HepG2 (cell line): ENCODE data around the gene SLC2A2. TPM values are rescaled to one million over a fixed set of nuclear protein-coding genes. Genes with fewer than 3 reads are reported as not detected.

Source experiments
- ATAC-seq: fragments of 200-7000 bp; cut with Tn5 transposase; 3 replicates; pipeline ENCODE4 v1.9.1; 2020; ENCODE audit warnings: mild to moderate bottlenecking, moderate library complexity
- BruUV-seq: library from RNA; stranded (reverse); fragments of 400-500 nt; replicated peaks from 2 replicates; lab custom pipeline; 2021; lab: Mats Ljungman, UMichigan
- CTCF ChIA-PET: fragments of 300-600 bp; formaldehyde crosslinking; extraction: SDS; loops from one replicate; lab custom pipeline; 2021; ENCODE audit warnings: low total read pairs, inconsistent platforms, low intra/inter-chr PET ratio; lab: Yijun Ruan, JAX
- POLR2A ChIA-PET: fragments of 350-600 bp; sonication (Branson Sonifier 250); formaldehyde crosslinking; loops from one replicate; lab custom pipeline; 2020; ENCODE audit warnings: antibody characterized with exemption, inconsistent platforms; lab: Yijun Ruan, JAX
- DNase-seq: peaks from one replicate; pipeline ENCODE4 v3.0.0-alpha.2; 2015; ENCODE audit warnings: low spot score
- FAIRE-seq: peaks from 3 replicates; lab custom pipeline; 2011; peaks lifted over from hg19 to GRCh38; lab: Jason Lieb, UNC
- H2AFZ ChIP-seq: one replicate; pipeline ENCODE4 v1.6.1; 2011; ENCODE audit warnings: low read length, inconsistent platforms
- H3K27ac ChIP-seq: fragments of 300-600 bp; 3 replicates; pipeline ENCODE4 v1.8.0; 2011; ENCODE audit warnings: mixed run types, mild to moderate bottlenecking, mixed read lengths, low read length, inconsistent platforms; ENCODE audit not compliant: insufficient read depth; ENCODE audit errors: extremely low read length
- H3K27me3 ChIP-seq, 2 experiments: fragments of 200-600 bp in 1 of 2; 2 replicates in 1 of 2; 3 replicates in 1 of 2; pipeline versions ENCODE4 v1.6.0 to v1.8.0; 2011; ENCODE audit warnings: low read length in 2 of 2, mild to moderate bottlenecking in 2 of 2, moderate library complexity in 2 of 2, inconsistent platforms in 1 of 2; ENCODE audit not compliant: insufficient read depth in 2 of 2, control insufficient read depth in 1 of 2
- H3K36me3 ChIP-seq, 2 experiments: fragments of 200-600 bp in 1 of 2; replicated peaks in 1 of 2; 2 replicates in 1 of 2; 3 replicates in 1 of 2; pipeline versions ENCODE4 v1.5.1 to v1.8.0; 2011; ENCODE audit warnings: low read length in 2 of 2, inconsistent platforms in 1 of 2; ENCODE audit not compliant: insufficient read depth in 2 of 2, control insufficient read depth in 1 of 2
- H3K4me1 ChIP-seq: 2 replicates; pipeline ENCODE4 v1.5.1; 2012; ENCODE audit warnings: low read length, inconsistent platforms; ENCODE audit not compliant: insufficient read depth
- H3K4me2 ChIP-seq: 2 replicates; pipeline ENCODE4 v1.6.0; 2011; ENCODE audit warnings: low read depth, low read length, inconsistent platforms
- H3K4me3 ChIP-seq, 3 experiments: fragments of 200-600 bp in 1 of 3; sonication (generic), shearing (Covaris generic) in 1 of 3; replicated peaks in 1 of 3; 2 replicates each; pipeline ENCODE4 v1.5.1; 2011 to 2016; ENCODE audit warnings: low read length in 3 of 3, inconsistent platforms in 2 of 3, low read depth in 2 of 3, mild to moderate bottlenecking in 2 of 3, control low read depth in 1 of 3, mixed read lengths in 1 of 3; ENCODE audit not compliant: insufficient read depth in 1 of 3
- H3K79me2 ChIP-seq: one replicate; pipeline ENCODE4 v1.6.1; 2011; ENCODE audit warnings: low read length, inconsistent platforms; ENCODE audit not compliant: insufficient read depth
- H3K9ac ChIP-seq: 2 replicates; pipeline ENCODE4 v1.6.0; 2011; ENCODE audit warnings: mild to moderate bottlenecking, low read depth, low read length, inconsistent platforms; ENCODE audit not compliant: insufficient read depth
- H3K9me3 ChIP-seq: 2 replicates; pipeline ENCODE4 v1.5.1; 2012; ENCODE audit warnings: mild to moderate bottlenecking, low read length
- H4K20me1 ChIP-seq: 2 replicates; pipeline ENCODE4 v1.6.0; 2011; ENCODE audit warnings: inconsistent platforms, mild to moderate bottlenecking, low read length, moderate library complexity; ENCODE audit not compliant: insufficient read depth
- AKAP8 ChIP-seq: sonication (generic); formaldehyde crosslinking; IDR thresholded peaks from 2 replicates; pipeline ENCODE4 v1.5.1; 2020; ENCODE audit warnings: mild to moderate bottlenecking, missing genetic modification reagents
- CREB1 ChIP-seq, 2 experiments: fragments of 450-650 bp in 1 of 2; IDR thresholded peaks; 2 replicates each; pipeline ENCODE4 v1.6.1; 2016 to 2017; ENCODE audit warnings: control low read depth in 1 of 2, mild to moderate bottlenecking in 1 of 2, missing compliant biosample characterization in 1 of 2, missing genetic modification characterization in 1 of 2
- JUNB ChIP-seq: sonication (generic); formaldehyde crosslinking; IDR thresholded peaks from 2 replicates; pipeline ENCODE4 v1.8.0; 2022; ENCODE audit warnings: missing genetic modification reagents, mild to moderate bottlenecking, borderline replicate concordance
- NFE2L2 ChIP-seq: fragments of 150-350 bp; IDR thresholded peaks from 2 replicates; pipeline ENCODE4 v1.6.1; 2014; ENCODE audit warnings: low read length
- NFKB2 ChIP-seq: sonication (generic); formaldehyde crosslinking; IDR thresholded peaks from 2 replicates; pipeline ENCODE4 v1.4.0; 2020; ENCODE audit warnings: missing genetic modification reagents, borderline replicate concordance
- PHF21A ChIP-seq: sonication (generic); formaldehyde crosslinking; IDR thresholded peaks from 2 replicates; pipeline ENCODE4 v1.5.0; 2020; ENCODE audit warnings: mild to moderate bottlenecking, missing genetic modification reagents
- SP1 ChIP-seq, 2 experiments: fragments of 450-650 bp in 1 of 2; sonication (generic) in 1 of 2; formaldehyde crosslinking in 1 of 2; IDR thresholded peaks; 2 replicates each; pipeline versions ENCODE4 v1.4.0 to v1.6.1; 2016 to 2020; ENCODE audit warnings: missing genetic modification reagents in 1 of 2
- TEAD2 ChIP-seq: sonication (generic); formaldehyde crosslinking; IDR thresholded peaks from 2 replicates; pipeline ENCODE4 v1.9.0; 2021; ENCODE audit warnings: missing genetic modification reagents
- YEATS2 ChIP-seq: sonication (generic); formaldehyde crosslinking; IDR thresholded peaks from 2 replicates; pipeline ENCODE4 v1.4.0; 2020; ENCODE audit warnings: missing genetic modification reagents, borderline replicate concordance
- ZBTB3 ChIP-seq: sonication (generic); formaldehyde crosslinking; IDR thresholded peaks from 2 replicates; pipeline ENCODE4 v1.4.0; 2020; ENCODE audit warnings: low read depth, mild to moderate bottlenecking, moderate library complexity, missing genetic modification reagents, borderline replicate concordance
- ZFAT ChIP-seq: sonication (generic); formaldehyde crosslinking; conservative IDR thresholded peaks from 2 replicates; pipeline ENCODE4 v1.8.1; 2023; ENCODE audit warnings: missing genetic modification reagents, inconsistent platforms
- ZFP36L1 ChIP-seq: sonication (generic); formaldehyde crosslinking; IDR thresholded peaks from 2 replicates; pipeline ENCODE4 v1.8.0; 2022; ENCODE audit warnings: mild to moderate bottlenecking, missing genetic modification reagents, moderate library complexity
- ZFP91 ChIP-seq: sonication (generic); formaldehyde crosslinking; IDR thresholded peaks from 2 replicates; pipeline ENCODE4 v1.9.0; 2022; ENCODE audit warnings: missing genetic modification reagents, mild to moderate bottlenecking, borderline replicate concordance
- ZNF276 ChIP-seq: sonication (generic); formaldehyde crosslinking; IDR thresholded peaks from 2 replicates; pipeline ENCODE4 v1.4.0; 2020; ENCODE audit warnings: mild to moderate bottlenecking, low read depth, missing genetic modification reagents
- ZNF577 ChIP-seq: sonication (generic); formaldehyde crosslinking; IDR thresholded peaks from 2 replicates; pipeline ENCODE4 v1.4.0; 2020; ENCODE audit warnings: mild to moderate bottlenecking, low read depth, missing genetic modification reagents, borderline replicate concordance
- ZNF773 ChIP-seq: sonication (generic); formaldehyde crosslinking; IDR thresholded peaks from 2 replicates; pipeline ENCODE4 v1.4.0; 2020; ENCODE audit warnings: missing genetic modification reagents, borderline replicate concordance
- ZSCAN9 ChIP-seq: IDR thresholded peaks from 2 replicates; pipeline ENCODE4 v1.6.1; 2016; ENCODE audit warnings: borderline replicate concordance
- WGBS: methylation state at CpG from one replicate; pipeline ENCODE4 v1.1.6; 2017; ENCODE audit warnings: low lambda C conversion rate; 5-methylcytosine and 5-hydroxymethylcytosine counted together
- in situ Hi-C: cut with HindIII; loops from 2 replicates; pipeline ENCODE4 v1.10.0; 2017; ENCODE audit warnings: low pct_unique_long_range_greater_than_20kb; ENCODE audit not compliant: extremely low pct_ligation_motif_present
- intact Hi-C: fragments of 100-400 bp; cut with micrococcal nuclease; formaldehyde crosslinking; loops from one replicate; pipeline ENCODE4 v1.10.0; 2022; ENCODE audit not compliant: unreplicated experiment
- polyA plus RNA-seq, 8 experiments: library from polyadenylated mRNA; depleted of rRNA in 3 of 8; stranded (reverse) in 7 of 8; unstranded in 1 of 8; fragments of >200 nt; fragmentation: Illumina TruSeq in 4 of 8; extraction: Trizol in 4 of 8; gene quantifications; 2 replicates each; pipeline versions ENCODE4 v1.2.1 to v1.2.3, GENCODE V29; 2011 to 2016; ENCODE audit warnings: low read depth in 4 of 8, missing spikeins in 1 of 8, mixed read lengths in 1 of 8; ENCODE audit not compliant: insufficient read depth in 1 of 8
- total RNA-seq, 5 experiments: library from RNA; depleted of rRNA; stranded (reverse); fragments of >200 nt; fragmentation: Illumina TruSeq; extraction: Trizol; gene quantifications; 2 replicates each; pipeline ENCODE4 v1.2.3, GENCODE V29; 2016; ENCODE audit warnings: low read depth in 1 of 5
- TF ChIP-seq, protein P1 (sequence below): sonication (generic); formaldehyde crosslinking; IDR thresholded peaks from 2 replicates; pipeline ENCODE4 v1.4.0; 2020; ENCODE audit warnings: missing genetic modification reagents, borderline replicate concordance
- TF ChIP-seq, protein P2 (sequence below): sonication (generic); formaldehyde crosslinking; IDR thresholded peaks from 2 replicates; pipeline ENCODE4 v1.5.1; 2020; ENCODE audit warnings: missing genetic modification reagents, mild to moderate bottlenecking, borderline replicate concordance

Gene SLC2A2
- total and polyA plus RNA-seq, 2 of the 13 experiments (the other 11 are each of a cell fraction or from before 2014, with no cell fraction given): 19.5 to 23.2 TPM

GRCh38 chr3:171058058-171058457 is 31.5 kb upstream of the SLC2A2 start:
- ATAC-seq: no peak
- Histone ChIP-seq H3K36me3 (no peaks in the 10 kb centered on the region), H3K9ac (no peak overlapping the region), H3K79me2 (no peaks in the 10 kb centered on the region), H3K4me3 (no peak overlapping the region), H3K27ac (no peak overlapping the region), H2AFZ (no peak overlapping the region), H3K4me1 (peaks cover 74% of the 10 kb centered on the region), H4K20me1 (no peaks in the 10 kb centered on the region), H3K27me3 (no peaks in the 10 kb centered on the region), H3K9me3 (no peaks in the 10 kb centered on the region), H3K4me2 (no peak overlapping the region)
- no TSS peak for BruUV-seq
- CTCF ChIA-PET: no interaction called here
- FAIRE-seq: no peak
- in situ Hi-C loops: no loop called here
- no peak for DNase-seq
- WGBS: 100% methylated on average over 1 of the region's 1 CpG
- POLR2A ChIA-PET: no interaction called here
- intact Hi-C loops: loop anchor here (5.0 kb wide), 1 partner anchor 34 kb away; no protein-coding TSS in a partner anchor
- TF ChIP-seq ZNF577 (CRISPR knock-in tag) (no peak), NFKB2 (CRISPR knock-in tag) (no peak), ZBTB3 (CRISPR knock-in tag) (no peak), ZFAT (CRISPR knock-in tag) (no peak), ZNF276 (CRISPR knock-in tag) (no peak), NFE2L2 (no peak), ZNF773 (no peak), YEATS2 (CRISPR knock-in tag) (no peak), ZSCAN9 (CRISPR knock-in tag) (no peak), JUNB (CRISPR knock-in tag) (no peak), AKAP8 (no peak), SP1 (IDR thresholded peaks at IDR 0.05) (no peak), SP1 (CRISPR knock-in tag; IDR thresholded peaks at IDR 0.05) (no peak), ZFP91 (no peak), ZFP36L1 (CRISPR knock-in tag) (no peak), PHF21A (no peak), CREB1 (IDR thresholded peaks at IDR 0.05) (no peak), CREB1 (CRISPR knock-in tag; IDR thresholded peaks at IDR 0.05) (no peak), TEAD2 (CRISPR knock-in tag) (no peak)
- TF ChIP-seq, protein P1, sequence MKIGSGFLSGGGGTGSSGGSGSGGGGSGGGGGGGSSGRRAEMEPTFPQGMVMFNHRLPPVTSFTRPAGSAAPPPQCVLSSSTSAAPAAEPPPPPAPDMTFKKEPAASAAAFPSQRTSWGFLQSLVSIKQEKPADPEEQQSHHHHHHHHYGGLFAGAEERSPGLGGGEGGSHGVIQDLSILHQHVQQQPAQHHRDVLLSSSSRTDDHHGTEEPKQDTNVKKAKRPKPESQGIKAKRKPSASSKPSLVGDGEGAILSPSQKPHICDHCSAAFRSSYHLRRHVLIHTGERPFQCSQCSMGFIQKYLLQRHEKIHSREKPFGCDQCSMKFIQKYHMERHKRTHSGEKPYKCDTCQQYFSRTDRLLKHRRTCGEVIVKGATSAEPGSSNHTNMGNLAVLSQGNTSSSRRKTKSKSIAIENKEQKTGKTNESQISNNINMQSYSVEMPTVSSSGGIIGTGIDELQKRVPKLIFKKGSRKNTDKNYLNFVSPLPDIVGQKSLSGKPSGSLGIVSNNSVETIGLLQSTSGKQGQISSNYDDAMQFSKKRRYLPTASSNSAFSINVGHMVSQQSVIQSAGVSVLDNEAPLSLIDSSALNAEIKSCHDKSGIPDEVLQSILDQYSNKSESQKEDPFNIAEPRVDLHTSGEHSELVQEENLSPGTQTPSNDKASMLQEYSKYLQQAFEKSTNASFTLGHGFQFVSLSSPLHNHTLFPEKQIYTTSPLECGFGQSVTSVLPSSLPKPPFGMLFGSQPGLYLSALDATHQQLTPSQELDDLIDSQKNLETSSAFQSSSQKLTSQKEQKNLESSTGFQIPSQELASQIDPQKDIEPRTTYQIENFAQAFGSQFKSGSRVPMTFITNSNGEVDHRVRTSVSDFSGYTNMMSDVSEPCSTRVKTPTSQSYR: no peak
- TF ChIP-seq, protein P2, sequence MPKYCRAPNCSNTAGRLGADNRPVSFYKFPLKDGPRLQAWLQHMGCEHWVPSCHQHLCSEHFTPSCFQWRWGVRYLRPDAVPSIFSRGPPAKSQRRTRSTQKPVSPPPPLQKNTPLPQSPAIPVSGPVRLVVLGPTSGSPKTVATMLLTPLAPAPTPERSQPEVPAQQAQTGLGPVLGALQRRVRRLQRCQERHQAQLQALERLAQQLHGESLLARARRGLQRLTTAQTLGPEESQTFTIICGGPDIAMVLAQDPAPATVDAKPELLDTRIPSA (CRISPR knock-in tag): no peak
